ENCODE measurements around the gene MGST1. TPM values are rescaled to one million over a fixed set of nuclear protein-coding genes. Genes with fewer than 3 reads are reported as not detected.

Gene MGST1
- total RNA-seq, 4 donors from 2014 or later = 620 to 1,650 (median 943) TPM

- TF ChIP-seq CTCF (IDR thresholded peaks at IDR 0.05; ENCODE audit: low read depth) = no peak
Measured at GRCh38 chr12:16399101-16399500, 51.7 kb downstream of the MGST1 start.

GRCh38 chr12:16407346-16407745 is 59.9 kb downstream of the MGST1 start:
- no peak for TF ChIP-seq CTCF (IDR thresholded peaks at IDR 0.05; ENCODE audit: low read depth)

Other genes starting within 250 kb of the MGST1 start
- gene SLC15A5, start 70.0 kb upstream of the MGST1 start, total RNA-seq = under 1 TPM in 3 of 4 donors, not detected in 1; 0.17 to 0.38 (median 0.33) TPM

Data from subcutaneous adipose tissue (tissue), 4 donors.